ENCODE measurements around the gene SLC25A30. TPM values are rescaled to one million over a fixed set of nuclear protein-coding genes. Genes with fewer than 3 reads are reported as not detected.
A peak's percentile ranks its signal among the peaks of the same experiment; 100 is the strongest.

The SLC25A30 gene
- total RNA-seq, 6 experiments from 2014 or later, result 16.1 to 60.4 (median 45.0) TPM

DNA sequence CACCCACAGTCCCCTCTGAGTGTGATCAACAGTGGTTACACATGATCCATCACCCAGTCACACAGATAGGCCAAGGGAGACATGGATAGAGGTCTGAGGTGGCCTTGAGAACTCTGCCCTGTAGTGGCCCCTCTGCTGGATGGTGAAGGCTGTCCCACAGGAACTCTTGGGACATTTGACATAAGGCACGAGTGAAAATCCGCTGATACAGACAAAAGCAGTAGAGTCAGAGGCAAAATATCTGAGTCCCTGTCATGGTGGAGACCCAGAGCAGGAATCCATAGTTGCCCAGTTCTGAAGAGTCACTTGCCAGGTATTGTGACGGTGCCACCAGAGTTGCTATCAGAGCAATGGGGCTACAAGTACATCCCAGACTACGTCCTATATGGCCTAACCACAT is 18.8 kb upstream of the SLC25A30 start:
- H3K4me1 ChIP-seq, result peaks cover 0 to 54% (median 14%) of the 10 kb centered on the region in 4 donors
- no peaks in the 10 kb centered on the region for H3K36me3 ChIP-seq
- ATAC-seq, result no peak
- H3K27me3 ChIP-seq, result no peaks in the 10 kb centered on the region
- intact Hi-C loops (cut with DNase I), result no loop called here
- peak in 1 of 3 donors; percentile 28 for DNase-seq
- H3K9me3 ChIP-seq, result no peaks in the 10 kb centered on the region
- TF ChIP-seq POLR2A (IDR thresholded peaks at IDR 0.05), result no peak
- TF ChIP-seq, protein P1, sequence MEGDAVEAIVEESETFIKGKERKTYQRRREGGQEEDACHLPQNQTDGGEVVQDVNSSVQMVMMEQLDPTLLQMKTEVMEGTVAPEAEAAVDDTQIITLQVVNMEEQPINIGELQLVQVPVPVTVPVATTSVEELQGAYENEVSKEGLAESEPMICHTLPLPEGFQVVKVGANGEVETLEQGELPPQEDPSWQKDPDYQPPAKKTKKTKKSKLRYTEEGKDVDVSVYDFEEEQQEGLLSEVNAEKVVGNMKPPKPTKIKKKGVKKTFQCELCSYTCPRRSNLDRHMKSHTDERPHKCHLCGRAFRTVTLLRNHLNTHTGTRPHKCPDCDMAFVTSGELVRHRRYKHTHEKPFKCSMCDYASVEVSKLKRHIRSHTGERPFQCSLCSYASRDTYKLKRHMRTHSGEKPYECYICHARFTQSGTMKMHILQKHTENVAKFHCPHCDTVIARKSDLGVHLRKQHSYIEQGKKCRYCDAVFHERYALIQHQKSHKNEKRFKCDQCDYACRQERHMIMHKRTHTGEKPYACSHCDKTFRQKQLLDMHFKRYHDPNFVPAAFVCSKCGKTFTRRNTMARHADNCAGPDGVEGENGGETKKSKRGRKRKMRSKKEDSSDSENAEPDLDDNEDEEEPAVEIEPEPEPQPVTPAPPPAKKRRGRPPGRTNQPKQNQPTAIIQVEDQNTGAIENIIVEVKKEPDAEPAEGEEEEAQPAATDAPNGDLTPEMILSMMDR (IDR thresholded peaks at IDR 0.05), result no peak
- peak overlapping the region in 2 of 3 donors; percentile 30 to 99 for H3K27ac ChIP-seq
- no peak overlapping the region for H3K4me3 ChIP-seq
- WGBS (ENCODE audit: insufficient coverage, low coverage, low lambda C conversion rate, missing lambda C conversion rate), result 88% methylated on average over 3 of the region's 4 CpGs

DNA sequence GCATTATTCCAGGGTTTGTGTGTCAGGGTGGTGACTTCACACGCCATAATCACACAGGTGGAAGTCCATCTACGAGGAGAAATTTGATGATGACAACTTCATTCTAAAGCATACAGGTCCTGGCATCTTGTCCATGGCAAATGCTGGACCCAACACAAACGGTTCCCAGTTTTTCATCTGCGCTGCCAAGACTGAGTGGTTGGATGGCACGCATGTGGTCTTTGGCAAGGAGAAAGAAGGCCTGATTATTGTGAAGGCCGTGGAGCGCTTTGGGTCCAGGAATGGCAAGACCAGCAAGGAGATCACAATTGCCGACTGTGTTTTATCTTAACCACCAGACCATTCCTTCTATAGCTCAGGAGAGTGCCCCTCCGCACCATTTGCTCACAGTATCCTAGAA is 18.2 kb upstream of the SLC25A30 start:
- intact Hi-C loops (cut with DNase I), result no loop called here
- no peaks in the 10 kb centered on the region for H3K36me3 ChIP-seq
- no peaks in the 10 kb centered on the region for H3K27me3 ChIP-seq
- peak in 2 of 3 donors; percentile 59 to 62 for DNase-seq
- ATAC-seq, result no peak
- peak overlapping the region in 2 of 3 donors; percentile 30 to 99 for H3K27ac ChIP-seq
- no peaks in the 10 kb centered on the region for H3K9me3 ChIP-seq
- WGBS (ENCODE audit: insufficient coverage, low coverage, low lambda C conversion rate, missing lambda C conversion rate), result 39% methylated on average over 3 of the region's 9 CpGs
- no peak overlapping the region for H3K4me3 ChIP-seq
- peaks cover 0 to 51% (median 12%) of the 10 kb centered on the region in 4 donors for H3K4me1 ChIP-seq
- no peak for TF ChIP-seq POLR2A (IDR thresholded peaks at IDR 0.05)
- TF ChIP-seq, protein P1 (IDR thresholded peaks at IDR 0.05), result no peak

DNA sequence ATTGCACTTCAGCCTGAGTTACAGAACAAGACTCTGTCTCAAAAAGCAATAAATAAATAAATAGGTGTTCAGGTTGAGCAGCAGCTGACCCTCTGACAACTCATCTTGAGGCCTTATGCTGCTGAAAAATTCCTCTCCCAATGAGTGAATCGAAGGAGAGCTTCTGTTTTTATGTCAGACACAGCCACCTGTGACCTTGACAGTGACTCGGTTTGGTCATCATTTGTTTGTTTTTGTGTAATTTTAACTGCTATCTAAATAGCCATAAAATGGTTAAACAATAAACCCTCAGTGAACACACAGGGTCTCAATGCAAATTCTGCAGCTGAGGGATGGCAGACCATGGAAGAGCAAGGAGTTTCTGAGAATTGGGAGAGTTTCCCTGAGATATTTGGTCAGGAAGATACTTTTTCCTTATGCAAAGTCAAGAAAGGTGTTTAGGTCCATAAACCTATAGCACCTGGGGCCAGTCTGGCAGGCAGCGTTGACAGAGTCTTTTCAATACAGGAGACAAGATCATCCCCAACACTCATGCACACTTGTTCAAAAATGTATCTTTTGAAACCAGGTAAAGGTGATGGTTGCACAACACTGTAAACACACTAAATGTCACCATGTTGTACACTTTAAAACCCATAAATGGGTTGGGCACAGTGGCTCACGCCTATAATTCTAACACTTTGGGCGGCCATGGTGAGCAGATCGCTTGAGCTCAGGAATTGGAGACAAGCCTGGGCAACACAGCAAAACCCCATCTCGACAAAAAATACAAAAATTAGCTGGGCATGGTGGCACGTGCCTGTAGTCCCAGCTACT is 16.6 kb upstream of the SLC25A30 start:
- Histone ChIP-seq H3K9me3 (no peaks in the 10 kb centered on the region), H3K27ac (peak overlapping the region; percentile 47 to 99 (median 98)), H3K27me3 (no peaks in the 10 kb centered on the region), H3K4me1 (peaks cover 0 to 36% (median 9%) of the 10 kb centered on the region in 4 donors), H3K4me3 (peak overlapping the region in 2 of 3 donors; percentile 18 to 37), H3K36me3 (no peaks in the 10 kb centered on the region)
- peak; percentile 70 for TF ChIP-seq POLR2A (IDR thresholded peaks at IDR 0.05)
- TF ChIP-seq, protein P1 (IDR thresholded peaks at IDR 0.05), result no peak
- ATAC-seq (peak; percentile 53 to 72 (median 64)), DNase-seq (peak in 1 of 3 donors; percentile 63)
- 16% methylated on average over 7 of the region's 8 CpGs for WGBS (ENCODE audit: insufficient coverage, low coverage, low lambda C conversion rate, missing lambda C conversion rate)
- intact Hi-C loops (cut with DNase I), result no loop called here

DNA sequence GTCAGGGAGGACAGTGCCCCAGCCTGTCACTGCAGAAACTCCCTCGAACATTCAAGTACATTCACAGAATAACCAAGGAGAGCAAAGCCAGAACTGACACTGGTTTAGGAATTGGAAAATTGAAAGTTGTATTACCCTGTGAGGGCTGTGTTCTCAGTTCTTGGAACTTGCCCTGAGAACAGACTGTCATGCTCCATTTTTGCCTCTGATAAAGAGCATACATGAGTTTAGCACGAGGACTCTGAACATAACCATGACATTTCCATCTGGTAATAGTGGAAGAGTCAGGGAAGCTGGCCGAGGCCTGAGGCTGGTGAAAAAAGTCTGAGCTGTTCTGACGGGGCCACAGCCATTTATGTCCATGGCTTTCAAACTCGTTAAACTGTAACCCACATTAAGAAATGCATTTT is 15.2 kb upstream of the SLC25A30 start:
- Histone ChIP-seq H3K4me1 (peaks cover 0 to 28% (median 3%) of the 10 kb centered on the region in 4 donors), H3K4me3 (peak overlapping the region in 2 of 3 donors; percentile 44), H3K27me3 (no peaks in the 10 kb centered on the region), H3K9me3 (no peaks in the 10 kb centered on the region), H3K27ac (peak overlapping the region; percentile 83 to 99 (median 98)), H3K36me3 (no peaks in the 10 kb centered on the region)
- ATAC-seq, result peak; percentile 56 to 69 (median 60)
- 27% methylated on average over 5 of the region's 5 CpGs for WGBS (ENCODE audit: insufficient coverage, low coverage, low lambda C conversion rate, missing lambda C conversion rate)
- intact Hi-C loops (cut with DNase I), result no loop called here
- TF ChIP-seq, protein P1 (IDR thresholded peaks at IDR 0.05), result no peak
- peak; percentile 78 for TF ChIP-seq POLR2A (IDR thresholded peaks at IDR 0.05)
- peak in 2 of 3 donors; percentile 31 to 66 for DNase-seq

Measured in right lobe of liver (tissue), 6 donors.